Jurkat, Clone E6-1 (cell line): ENCODE results near the gene ILK.

Experiments used
- DNase-seq: peaks from one replicate; pipeline ENCODE4 v3.0.0-alpha.2; 2011; ENCODE audit warnings: low read depth, low spot score
- H3K4me3 ChIP-seq: 2 replicates; pipeline ENCODE4 v1.5.1; 2011; ENCODE audit warnings: mild to moderate bottlenecking, low read length, control low read depth, moderate library complexity

Gene ILK

GRCh38 chr11:6616596-6617250 lies 13.1 kb downstream of the ILK start:
- DNase-seq, result no peak

GRCh38 chr11:6617315-6617781 lies 13.8 kb downstream of the ILK start:
- H3K4me3 ChIP-seq, result no peak overlapping the region
- no peak for DNase-seq

More at GRCh38 chr11:6616596-6617250, 13.1 kb downstream of the ILK start:
- H3K4me3 ChIP-seq, result no peak overlapping the region

DNA sequence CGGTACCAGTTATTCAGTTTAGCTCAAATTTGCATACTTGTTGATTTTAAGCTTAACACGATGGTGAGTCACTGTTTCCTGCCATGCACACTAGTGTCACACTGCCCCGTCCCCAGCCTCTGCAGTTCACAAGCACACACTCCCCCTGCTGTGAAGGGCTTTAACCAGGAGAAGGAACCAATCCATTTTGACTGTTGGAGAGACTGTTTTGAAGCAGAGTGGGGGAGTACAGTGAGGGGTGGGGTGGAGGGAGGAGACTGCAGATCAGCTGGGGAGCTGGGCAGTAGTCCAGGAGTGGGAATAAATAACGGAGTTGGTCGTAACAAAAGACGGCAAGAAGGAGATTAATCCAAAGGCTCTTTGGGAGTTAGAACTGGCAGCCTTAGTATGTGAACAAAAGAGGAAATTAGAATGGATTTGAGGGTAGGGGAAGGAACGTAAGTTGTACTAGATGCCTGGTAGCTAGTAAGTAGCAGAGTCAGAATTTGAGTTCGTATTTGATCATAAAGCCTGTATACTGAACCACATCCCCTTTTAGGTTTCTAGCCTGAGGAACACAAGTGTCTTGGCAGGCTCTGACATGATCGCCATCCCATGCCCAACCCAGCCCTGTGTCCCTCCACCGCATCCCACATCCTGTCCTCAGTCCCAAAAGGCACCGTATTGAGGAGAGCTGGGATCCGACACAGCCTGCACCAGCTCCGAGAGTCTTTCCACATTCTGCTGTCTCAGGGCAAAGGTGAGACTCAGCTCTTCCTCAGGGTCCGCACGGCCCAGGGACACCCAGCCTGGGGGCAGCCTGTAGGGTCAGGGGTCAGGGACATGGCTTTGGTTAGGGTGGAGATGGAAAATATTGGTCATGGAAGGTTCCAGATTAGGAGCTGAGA lies 14.8 kb downstream of the ILK start:
- peak overlapping the region; percentile 98 for H3K4me3 ChIP-seq
- DNase-seq, result no peak

DNA sequence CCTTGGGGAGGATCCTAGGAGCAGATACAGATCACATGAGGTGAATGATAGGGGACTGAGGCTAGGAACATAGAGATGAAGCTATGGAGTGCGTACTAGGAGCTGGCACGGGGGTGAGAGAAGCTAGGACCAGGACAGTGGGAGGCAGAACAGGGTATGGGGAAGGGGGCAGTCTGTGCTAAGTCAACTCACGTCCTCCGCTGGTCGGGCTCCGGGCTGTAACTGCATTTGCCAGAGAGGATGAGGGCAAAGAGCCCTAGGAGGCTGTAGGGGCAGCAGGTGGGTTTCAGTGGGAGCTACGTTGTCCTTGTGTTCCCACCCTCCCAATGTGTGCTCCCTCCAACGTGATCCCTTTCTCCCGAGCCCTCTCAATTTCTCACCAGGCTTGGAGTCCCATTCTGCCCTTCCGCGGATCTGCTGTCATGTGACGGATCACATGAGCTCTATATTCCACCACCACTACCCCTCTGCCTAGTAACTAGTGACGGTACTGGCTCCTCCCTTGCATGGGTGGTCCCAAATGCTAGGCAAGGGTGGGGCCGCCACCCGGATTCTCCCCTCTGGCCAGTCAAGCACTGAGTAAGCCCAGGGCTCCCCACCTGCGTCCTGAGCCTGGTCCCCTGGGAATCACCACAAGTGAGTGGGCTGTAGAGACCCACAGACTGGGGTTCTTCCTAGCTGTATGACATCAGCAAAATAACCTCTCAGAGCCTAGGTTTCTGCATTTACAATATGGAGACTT lies 15.6 kb downstream of the ILK start, which contains the start of gene TPP1:
Gene TPP1 (minus strand): TSS at position 419 of the 742 bp plus-strand sequence. CDS start 22 bp downstream, at position 397.
- peak within 1 kb of the TSS; percentile 98 for H3K4me3 ChIP-seq
- DNase-seq, result peak; percentile 90

DNA sequence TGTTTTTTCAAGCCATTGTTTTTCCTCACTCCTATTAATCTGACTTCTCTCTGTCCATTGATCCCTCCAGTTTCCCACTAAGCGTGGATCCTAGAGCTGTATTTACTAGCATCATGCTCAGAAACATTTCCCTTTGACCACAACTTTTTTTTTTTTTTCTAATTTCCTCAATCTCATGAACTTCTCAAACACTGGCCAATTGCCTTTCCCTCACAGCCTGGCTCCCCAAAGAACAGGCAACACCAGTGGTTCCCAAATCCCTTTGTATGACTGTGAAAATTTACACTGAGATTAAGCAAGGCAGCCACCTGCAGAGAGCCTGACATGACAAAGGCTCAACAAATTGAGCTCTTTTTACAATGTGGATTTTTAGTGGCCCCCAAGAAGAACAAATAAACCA lies 17.1 kb downstream of the ILK start:
- DNase-seq, result no peak
- no peak overlapping the region for H3K4me3 ChIP-seq

DNA sequence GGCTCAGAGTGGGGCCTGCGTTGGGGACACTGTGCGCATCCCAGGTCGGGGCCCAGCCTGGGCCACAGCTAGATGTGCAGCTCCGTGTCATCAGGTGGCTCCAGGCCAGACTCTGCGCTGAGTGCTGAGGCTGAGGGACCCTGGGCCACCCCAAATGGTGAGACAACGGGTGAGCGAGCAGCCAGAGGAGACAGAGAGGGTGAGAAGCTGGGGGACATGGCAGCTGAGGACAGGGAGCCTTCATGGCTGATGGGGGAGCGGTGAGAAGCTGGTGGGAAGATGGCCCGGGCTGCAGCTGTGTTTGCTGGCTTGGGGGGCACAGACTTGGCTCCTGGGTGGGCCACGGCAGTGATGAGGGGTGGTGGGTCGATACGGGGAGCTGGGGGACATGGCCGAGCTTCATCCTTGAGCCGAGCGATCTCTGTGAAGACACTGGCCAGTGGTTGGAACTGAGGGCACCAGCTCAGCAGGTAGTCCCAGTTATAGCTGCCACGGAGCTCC lies 18.2 kb downstream of the ILK start:
- no peak for DNase-seq

DNA sequence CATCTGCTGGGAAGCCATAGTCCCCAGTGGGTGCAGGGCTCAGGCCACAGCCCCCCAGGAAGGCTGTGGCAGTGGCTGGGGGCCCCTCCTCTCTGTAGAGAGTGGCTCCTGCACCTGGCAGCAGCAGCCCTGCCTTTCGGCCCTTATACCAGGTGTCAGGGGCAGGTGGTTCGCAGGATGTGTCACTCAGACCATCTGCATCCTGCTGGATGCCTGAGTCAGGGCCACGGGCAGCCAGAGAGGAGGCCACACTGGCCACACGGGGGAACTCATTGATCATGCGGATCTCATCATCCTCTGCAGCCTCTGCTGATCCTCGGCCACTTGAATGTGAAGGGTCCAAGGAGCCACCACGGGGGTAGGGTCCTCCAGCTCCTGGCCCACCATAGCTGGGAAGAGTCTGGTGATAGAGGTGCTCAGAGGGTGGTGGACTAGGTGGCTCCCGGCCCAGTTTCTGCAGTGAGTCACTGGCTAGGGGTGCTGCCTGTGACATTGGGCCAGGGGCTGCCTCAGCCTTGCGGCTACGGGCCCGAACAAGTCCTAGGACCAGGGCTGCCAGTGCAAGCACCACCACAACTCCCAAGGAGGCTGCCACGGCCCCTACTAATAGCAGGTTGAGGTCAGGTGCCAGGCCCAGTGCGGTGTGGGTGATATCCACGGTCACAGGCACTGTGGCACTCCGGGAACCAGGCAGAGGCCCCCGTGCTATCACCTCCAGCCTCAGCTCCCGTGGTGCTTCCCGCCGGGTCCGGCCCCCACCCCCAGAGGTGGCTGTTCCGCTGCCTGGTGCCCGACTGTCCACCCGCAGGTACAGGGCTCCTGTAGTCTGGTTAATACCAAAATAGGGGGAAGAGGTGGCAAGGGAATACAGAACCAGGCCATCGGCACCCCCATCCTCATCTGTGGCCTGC lies 18.9 kb downstream of the ILK start:
- no peak for DNase-seq
- no peak overlapping the region for H3K4me3 ChIP-seq

More for the DNA sequence above, 18.2 kb downstream of the ILK start:
- H3K4me3 ChIP-seq, result no peak overlapping the region

DNA sequence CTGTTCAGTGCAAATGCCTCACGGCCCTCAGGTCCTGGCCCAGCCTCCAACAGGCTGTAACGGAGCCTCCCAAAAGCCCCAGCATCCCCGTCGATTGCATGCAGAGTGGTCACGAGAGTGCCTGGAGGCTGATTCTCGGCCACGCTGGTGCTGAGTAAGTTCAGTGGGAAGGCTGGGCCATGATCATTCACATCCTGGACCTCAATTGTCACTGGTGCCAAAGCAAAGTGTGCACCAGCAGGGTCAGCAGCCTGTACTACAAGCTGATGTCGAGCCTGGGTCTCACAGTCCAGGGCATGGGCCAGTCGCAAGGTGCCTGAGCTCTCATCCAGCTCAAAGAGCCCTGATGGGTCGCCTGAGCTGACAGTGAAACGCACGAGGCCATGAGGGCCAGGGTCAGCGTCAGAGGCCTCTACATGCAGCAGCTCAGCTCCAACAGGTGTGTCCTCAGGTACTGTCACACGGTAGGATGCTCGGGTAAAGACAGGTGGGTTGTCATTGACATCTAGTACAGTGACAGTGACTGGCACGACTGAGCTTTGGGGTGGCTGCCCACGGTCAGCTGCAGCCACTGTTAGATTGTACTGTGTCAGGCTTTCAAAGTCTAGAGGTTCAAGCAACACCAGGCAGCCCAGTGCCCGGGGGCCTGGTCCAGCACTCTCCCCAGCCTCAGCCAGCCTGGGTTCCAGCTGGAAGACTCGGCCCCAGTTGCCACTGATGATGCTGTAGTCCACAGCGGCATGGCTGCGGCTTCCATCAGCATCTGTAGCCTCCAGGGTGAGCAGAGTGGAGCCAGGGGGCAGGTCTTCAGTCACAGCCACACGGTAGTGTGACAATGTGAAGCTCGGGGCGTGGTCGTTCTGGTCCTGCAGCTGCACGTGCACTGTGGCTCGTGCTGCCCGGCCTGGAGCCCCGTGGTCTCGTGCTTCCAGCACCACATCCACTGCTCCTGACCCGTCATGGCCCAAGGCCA lies 20.1 kb downstream of the ILK start:
- no peak overlapping the region for H3K4me3 ChIP-seq
- no peak for DNase-seq

- no peak for DNase-seq
- no peak overlapping the region for H3K4me3 ChIP-seq
Measured at GRCh38 chr11:6625156-6625831, 21.7 kb downstream of the ILK start.

DNA sequence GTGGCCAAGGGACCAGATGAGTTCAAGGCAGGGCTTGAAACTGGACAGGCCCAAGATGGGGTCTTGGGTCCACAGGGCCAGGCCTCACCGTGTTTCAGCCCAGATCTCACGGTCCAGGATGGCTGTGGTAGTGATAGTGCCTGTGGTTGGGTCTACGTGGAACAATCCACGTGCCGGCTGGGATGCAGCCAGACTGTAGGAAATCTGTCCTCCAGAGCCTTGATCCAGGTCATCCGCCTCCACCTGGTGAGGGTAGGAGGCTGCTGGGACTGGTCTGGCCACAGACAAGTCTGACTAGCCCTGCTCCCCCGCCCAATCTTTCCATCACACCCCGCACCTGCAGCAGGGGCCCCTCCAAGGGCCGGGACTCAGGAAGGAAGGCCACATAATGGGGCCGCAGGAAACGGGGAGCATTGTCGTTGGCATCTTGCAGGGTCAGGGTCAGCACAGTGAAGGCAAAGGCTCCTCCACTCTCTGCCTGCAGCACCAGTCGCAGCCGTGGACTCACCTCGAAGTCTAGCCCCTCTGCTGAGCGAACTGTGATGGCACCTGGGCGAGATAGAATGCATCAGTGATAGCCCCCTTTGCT lies 22.4 kb downstream of the ILK start:
- no peak overlapping the region for H3K4me3 ChIP-seq

DNA sequence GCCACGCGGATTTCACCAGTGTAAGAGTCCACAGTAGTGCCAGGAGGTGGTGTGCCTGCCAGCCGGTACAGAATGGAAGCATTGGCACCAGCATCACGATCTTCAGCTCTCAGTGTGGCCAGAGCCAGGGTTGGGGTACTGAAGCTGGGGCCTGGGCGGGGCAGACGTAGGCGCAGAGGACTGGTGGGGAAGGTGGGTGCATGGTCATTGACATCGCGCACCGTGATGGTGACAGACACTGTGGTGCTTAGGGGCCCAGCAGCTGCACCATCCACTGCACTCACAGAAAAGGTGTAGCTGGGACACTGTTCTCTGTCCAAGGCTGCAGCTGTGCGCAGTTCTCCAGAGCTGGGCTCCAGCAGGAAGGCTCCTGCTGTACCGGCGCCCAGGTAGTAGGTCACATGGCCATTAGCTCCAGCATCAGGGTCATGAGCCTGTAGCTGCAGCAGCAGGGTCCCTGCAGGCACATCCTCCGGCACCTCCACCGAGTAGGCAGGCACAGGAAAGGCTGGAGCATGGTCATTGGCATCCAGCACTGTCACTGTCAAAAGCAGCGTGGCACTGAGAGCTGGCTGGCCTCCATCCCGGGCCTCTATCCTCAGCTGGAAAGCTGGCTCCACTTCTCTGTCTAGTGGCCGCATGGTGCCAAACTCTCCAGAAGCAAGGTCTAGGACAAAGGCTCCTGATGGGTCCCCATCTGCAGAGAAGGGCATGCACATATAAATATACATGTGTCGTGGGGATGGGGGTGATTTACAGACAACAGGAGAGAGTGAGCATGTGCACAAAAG lies 23.6 kb downstream of the ILK start:
- no peak for DNase-seq
- no peak overlapping the region for H3K4me3 ChIP-seq

More for the DNA sequence above, 22.4 kb downstream of the ILK start:
- no peak for DNase-seq

- no peak for DNase-seq
- H3K4me3 ChIP-seq, result no peak overlapping the region
Measured at GRCh38 chr11:6627762-6628241, 24.2 kb downstream of the ILK start.

DNA sequence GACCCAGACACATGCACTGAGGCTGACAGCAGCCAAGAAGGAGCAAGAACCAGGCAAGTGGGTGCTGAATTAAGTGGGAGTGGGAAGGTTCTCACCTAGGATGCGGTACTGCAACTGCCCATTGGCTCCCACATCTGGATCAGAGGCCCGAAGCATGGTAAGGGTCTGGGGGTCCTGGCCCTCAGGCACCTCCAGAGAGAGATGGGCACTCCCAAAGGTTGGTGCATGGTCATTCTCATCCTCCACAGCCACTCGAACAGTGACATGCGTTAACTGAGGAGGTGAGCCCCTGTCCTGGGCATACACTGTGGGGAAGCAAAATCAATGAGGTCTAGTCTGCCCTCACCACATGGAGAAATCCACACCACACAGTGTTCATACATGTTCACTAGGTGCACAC lies 25.0 kb downstream of the ILK start:
- H3K4me3 ChIP-seq, result no peak overlapping the region
- no peak for DNase-seq

DNA sequence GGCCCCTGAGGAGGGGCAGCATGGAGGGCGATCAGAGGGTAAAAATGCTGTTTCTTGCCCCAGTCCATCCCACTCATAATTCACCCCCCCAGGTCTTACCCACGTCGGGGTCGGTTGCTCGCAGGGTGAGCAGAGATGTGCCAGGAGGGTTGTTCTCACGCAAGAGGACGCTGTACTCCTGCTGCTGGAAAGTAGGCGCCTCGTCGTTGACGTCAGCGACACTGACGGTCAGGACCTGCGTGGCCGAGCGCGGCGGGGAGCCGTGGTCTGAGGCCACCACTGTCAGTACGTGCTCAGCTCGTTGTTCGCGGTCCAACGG lies 26.0 kb downstream of the ILK start:
- DNase-seq, result no peak
- H3K4me3 ChIP-seq, result no peak overlapping the region

GRCh38 chr11:6629892-6630631 lies 26.5 kb downstream of the ILK start:
- no peak overlapping the region for H3K4me3 ChIP-seq
- no peak for DNase-seq
